H1 (cell line): ENCODE data around the gene CPA2. TPM values are rescaled to one million over a fixed set of nuclear protein-coding genes. Genes with fewer than 3 reads are reported as not detected.

Experiments
- ZNF274 ChIP-seq: IDR thresholded peaks from 2 replicates; pipeline ENCODE4 v1.7.0; 2012; ENCODE audit warnings: low read length, borderline replicate concordance; ENCODE audit errors: extremely low read depth
- polyA plus RNA-seq, 7 experiments: library from polyadenylated mRNA; depleted of rRNA in 3 of 7; stranded (reverse) in 5 of 7; unstranded in 2 of 7; fragments of >200 nt in 5 of 7; fragments of 200-250 nt in 2 of 7; gene quantifications; 1 replicate in 5 of 7; 2 replicates in 1 of 7; 4 replicates in 1 of 7; pipeline versions ENCODE4 v1.2.1 to v1.2.3, GENCODE V29; 2011 to 2013; ENCODE audit warnings: missing spikeins in 2 of 7, mixed read lengths in 2 of 7
- total RNA-seq: library from RNA; stranded (reverse); fragmentation: NEBNext Ultra II Directional; extraction: Animal tissue kit (Norgen Biotek cat#: 25700); gene quantifications from 2 replicates; pipeline ENCODE4 v1.2.1, GENCODE V29; 2021
- TF ChIP-seq, protein P1 (sequence below): fragments of 300-600 bp; sonication (generic); IDR thresholded peaks from 2 replicates; pipeline ENCODE4 v1.7.1; 2012; ENCODE audit warnings: low read length, moderate library complexity, mild to moderate bottlenecking, inconsistent platforms; ENCODE audit not compliant: insufficient replicate concordance

CPA2 gene
- total and polyA plus RNA-seq, 2 of the 8 experiments (the other 6 are each of a cell fraction or from before 2014, with no cell fraction given): 0.21 TPM; not detected in 1

DNA sequence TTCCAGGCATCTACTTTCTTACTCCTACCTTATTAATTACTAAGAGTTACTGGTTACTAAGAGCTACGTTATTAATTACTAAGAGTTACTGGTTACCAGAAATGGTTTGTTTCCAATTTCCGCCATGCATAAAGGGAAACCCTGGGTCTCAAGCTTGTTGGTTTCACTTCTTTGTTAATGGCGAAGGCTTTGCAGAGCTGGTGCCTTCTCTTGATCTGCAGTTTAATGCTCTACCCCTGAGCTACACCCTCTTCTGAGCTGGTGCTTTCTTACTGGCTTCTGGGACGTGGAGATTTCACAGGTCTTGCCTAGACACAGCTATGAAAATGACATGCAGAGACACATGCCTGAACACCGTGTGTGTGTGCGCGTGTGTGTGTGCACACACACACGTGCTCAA lies 26.9 kb downstream of the CPA2 start (continued):
- TF ChIP-seq, protein P1, sequence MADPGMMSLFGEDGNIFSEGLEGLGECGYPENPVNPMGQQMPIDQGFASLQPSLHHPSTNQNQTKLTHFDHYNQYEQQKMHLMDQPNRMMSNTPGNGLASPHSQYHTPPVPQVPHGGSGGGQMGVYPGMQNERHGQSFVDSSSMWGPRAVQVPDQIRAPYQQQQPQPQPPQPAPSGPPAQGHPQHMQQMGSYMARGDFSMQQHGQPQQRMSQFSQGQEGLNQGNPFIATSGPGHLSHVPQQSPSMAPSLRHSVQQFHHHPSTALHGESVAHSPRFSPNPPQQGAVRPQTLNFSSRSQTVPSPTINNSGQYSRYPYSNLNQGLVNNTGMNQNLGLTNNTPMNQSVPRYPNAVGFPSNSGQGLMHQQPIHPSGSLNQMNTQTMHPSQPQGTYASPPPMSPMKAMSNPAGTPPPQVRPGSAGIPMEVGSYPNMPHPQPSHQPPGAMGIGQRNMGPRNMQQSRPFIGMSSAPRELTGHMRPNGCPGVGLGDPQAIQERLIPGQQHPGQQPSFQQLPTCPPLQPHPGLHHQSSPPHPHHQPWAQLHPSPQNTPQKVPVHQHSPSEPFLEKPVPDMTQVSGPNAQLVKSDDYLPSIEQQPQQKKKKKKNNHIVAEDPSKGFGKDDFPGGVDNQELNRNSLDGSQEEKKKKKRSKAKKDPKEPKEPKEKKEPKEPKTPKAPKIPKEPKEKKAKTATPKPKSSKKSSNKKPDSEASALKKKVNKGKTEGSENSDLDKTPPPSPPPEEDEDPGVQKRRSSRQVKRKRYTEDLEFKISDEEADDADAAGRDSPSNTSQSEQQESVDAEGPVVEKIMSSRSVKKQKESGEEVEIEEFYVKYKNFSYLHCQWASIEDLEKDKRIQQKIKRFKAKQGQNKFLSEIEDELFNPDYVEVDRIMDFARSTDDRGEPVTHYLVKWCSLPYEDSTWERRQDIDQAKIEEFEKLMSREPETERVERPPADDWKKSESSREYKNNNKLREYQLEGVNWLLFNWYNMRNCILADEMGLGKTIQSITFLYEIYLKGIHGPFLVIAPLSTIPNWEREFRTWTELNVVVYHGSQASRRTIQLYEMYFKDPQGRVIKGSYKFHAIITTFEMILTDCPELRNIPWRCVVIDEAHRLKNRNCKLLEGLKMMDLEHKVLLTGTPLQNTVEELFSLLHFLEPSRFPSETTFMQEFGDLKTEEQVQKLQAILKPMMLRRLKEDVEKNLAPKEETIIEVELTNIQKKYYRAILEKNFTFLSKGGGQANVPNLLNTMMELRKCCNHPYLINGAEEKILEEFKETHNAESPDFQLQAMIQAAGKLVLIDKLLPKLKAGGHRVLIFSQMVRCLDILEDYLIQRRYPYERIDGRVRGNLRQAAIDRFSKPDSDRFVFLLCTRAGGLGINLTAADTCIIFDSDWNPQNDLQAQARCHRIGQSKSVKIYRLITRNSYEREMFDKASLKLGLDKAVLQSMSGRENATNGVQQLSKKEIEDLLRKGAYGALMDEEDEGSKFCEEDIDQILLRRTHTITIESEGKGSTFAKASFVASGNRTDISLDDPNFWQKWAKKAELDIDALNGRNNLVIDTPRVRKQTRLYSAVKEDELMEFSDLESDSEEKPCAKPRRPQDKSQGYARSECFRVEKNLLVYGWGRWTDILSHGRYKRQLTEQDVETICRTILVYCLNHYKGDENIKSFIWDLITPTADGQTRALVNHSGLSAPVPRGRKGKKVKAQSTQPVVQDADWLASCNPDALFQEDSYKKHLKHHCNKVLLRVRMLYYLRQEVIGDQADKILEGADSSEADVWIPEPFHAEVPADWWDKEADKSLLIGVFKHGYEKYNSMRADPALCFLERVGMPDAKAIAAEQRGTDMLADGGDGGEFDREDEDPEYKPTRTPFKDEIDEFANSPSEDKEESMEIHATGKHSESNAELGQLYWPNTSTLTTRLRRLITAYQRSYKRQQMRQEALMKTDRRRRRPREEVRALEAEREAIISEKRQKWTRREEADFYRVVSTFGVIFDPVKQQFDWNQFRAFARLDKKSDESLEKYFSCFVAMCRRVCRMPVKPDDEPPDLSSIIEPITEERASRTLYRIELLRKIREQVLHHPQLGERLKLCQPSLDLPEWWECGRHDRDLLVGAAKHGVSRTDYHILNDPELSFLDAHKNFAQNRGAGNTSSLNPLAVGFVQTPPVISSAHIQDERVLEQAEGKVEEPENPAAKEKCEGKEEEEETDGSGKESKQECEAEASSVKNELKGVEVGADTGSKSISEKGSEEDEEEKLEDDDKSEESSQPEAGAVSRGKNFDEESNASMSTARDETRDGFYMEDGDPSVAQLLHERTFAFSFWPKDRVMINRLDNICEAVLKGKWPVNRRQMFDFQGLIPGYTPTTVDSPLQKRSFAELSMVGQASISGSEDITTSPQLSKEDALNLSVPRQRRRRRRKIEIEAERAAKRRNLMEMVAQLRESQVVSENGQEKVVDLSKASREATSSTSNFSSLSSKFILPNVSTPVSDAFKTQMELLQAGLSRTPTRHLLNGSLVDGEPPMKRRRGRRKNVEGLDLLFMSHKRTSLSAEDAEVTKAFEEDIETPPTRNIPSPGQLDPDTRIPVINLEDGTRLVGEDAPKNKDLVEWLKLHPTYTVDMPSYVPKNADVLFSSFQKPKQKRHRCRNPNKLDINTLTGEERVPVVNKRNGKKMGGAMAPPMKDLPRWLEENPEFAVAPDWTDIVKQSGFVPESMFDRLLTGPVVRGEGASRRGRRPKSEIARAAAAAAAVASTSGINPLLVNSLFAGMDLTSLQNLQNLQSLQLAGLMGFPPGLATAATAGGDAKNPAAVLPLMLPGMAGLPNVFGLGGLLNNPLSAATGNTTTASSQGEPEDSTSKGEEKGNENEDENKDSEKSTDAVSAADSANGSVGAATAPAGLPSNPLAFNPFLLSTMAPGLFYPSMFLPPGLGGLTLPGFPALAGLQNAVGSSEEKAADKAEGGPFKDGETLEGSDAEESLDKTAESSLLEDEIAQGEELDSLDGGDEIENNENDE: no peak
- TF ChIP-seq ZNF274: no peak
